GM18867 (cell line): ENCODE measurements around the gene PRMT1.

ENCODE experiments used
- ATAC-seq: cut with Tn5 transposase; IDR thresholded peaks from one replicate; pipeline ENCODE4 v1.9.1; 2021; ENCODE audit warnings: mild to moderate bottlenecking, moderate library complexity; ENCODE audit not compliant: unreplicated experiment

The PRMT1 gene

DNA sequence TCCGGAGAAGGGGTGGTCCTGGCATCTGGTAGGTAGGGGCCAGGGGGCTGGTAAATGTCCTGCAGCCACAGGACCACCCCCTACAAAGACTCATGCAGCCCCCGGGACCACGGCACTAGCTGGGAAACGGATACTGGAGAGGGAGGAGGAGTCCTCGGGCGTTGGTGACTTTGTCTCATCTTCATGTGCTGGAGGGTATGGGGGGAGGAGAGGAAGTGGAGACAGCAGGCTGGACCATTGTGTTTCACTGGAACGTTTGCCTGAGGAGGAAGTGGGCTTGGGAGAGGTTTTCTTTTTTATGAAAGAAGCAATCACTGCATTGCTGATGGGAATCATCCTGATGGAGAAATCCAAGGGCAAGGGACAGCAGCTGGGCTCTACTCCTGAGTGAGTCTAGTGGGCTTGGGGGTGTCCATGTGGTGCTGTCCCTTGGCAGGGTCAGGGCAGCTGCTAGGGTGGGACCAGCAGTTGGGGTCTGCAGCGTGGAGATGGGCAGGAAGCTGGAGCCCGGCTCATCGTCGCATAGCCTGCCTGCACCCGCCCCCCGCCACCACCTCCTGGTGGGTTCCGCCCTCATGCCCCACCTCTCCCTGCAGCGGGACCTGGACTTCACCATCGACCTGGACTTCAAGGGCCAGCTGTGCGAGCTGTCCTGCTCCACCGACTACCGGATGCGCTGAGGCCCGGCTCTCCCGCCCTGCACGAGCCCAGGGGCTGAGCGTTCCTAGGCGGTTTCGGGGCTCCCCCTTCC lies 10.7 kb downstream of the PRMT1 start:
- no peak for ATAC-seq

DNA sequence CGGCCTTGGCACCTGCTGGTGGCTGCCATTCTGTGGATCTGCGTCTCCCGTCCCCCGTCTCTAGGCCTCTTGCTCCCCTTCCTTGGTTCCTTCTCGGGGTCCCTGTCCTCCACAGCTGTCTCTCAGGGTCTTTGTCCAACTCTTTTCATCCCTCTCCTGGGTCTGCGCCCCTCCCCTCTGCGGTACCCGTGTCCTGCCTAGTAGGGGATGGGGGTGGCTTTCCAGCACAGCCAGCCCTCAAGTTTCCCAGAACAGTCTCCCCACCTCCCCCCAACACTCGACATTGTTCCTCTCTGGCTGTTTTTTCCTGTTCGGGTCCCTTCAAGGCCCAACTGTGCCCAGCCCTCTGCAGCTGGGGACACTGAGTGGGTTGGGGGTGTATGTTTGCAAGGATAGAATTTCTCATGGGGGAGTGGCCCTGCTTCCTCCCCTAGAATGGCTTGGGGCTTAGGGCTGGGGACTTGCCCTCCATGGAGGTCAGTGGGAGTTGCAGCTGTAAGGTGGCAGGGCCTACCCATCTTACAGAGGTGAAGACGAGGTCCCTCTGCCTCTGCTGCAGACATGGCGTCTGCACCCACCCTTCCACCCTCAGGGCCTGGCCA lies 11.6 kb downstream of the PRMT1 start:
- ATAC-seq = no peak

DNA sequence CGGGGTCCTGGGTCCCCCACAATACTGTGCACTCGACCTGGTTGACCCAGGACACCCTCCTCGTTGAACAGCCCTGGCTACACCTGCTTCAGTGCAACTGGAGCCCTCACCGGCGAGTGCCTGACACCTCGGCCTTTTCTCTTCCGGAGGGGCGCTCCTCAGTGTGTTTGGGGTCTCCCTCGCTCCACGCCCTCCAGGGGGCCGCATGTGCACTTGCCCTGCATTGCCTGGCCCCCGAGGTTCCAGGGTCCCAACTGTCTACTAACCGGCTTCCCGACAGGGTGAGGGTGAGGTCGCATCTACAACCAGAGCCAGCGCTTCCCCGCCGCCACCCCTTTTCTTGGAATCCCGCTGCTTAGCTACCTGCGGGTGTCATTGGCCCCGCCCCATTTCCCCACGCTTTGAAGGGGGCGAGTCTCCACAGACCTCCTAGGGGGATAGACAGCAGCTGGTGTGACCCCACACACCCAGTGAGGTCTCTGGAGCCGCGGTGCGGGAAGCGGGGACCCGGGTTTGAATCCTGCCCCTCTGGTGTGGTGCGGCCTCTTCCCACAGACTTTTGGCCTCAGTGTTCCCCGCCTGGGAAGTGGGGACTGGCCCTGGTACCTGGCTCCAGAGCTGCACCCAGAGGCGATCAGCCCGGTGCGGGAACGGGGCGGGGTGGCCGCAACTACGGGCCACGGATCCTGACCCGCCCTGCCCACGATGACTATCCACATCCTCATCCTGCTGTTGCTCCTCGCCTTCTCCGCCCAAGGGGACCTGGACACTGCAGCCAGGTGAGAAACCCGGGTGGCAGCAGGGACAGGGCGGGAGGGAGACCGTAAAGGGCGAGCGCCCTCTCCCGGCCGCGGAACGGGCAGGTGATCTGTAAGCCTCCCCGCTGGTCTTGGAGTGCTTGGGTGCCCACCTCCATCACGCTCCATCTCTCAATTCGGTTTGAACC lies 12.3 kb downstream of the PRMT1 start, which contains the start of gene ADM5:
Gene ADM5 (plus strand): TSS at position 462 of the 946 bp plus-strand sequence. CDS start 244 bp downstream, at position 706.
- ATAC-seq = no peak

- no peak for ATAC-seq
These were observed 13.1 kb downstream of the PRMT1 start for GRCh38 chr19:49690079-49690655.

- ATAC-seq = no peak
These were observed 13.7 kb downstream of the PRMT1 start, which contains the start of gene CPT1C for GRCh38 chr19:49690656-49691242. Gene CPT1C (plus strand): TSS chr19:49691116. CDS start chr19:49692253, 1,137 bp downstream.

DNA sequence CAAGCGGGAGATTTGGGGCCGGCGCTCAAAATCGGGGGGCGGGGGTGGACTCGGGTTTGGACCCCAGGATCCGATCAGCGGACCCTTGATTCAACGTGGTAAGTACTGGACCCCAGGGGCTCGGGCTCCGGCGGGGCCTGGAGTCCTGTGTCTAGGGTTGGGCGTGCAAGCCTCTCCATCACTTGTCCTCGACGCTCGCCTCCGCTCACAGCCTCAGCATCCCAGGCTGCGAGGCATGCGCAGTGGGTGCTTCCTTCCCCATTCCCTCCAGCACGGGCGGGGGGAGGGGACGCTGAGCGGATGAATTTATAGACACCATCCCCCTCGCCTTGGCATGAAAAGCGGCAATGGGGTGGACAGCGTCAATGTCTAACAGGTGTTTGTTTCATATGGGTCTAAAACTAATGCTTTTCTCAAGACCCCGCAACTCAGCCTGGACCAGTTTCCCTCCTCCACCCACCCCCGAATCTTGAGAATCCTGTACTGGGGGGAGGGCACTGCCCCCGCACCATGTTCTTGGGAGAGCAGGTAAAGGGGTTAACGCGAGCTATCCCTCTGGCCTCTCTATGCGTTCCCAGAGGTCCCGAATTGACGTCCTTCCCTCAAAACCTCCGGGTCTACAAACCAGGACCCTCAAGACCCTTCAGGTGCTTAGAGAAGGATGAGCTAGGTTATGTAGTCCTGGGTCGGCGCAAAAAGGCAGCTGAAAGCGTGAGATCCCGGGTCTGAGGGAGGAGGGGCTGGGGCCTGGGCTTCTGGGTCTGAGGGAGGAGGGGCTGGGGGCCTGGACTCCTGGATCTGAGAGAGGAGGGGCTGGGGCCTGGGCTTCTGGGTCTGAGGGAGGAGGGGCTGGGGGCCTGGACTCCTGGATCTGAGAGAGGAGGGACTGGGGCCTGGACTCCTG lies 14.4 kb downstream of the PRMT1 start:
- no peak for ATAC-seq

DNA sequence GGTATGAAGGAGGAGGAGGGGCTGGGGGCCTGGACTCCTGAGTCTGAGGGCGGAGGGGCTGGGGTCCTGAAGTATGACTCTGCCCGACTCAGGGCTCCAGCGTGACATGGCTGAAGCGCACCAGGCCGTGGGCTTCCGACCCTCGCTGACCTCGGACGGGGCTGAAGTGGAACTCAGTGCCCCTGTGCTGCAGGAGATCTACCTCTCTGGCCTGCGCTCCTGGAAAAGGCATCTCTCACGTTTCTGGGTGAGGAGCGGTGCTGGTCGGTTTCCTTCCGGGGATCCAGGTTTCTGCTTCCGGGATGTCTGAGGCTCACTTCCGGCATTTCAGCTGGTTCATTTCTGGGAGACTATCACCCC lies 15.1 kb downstream of the PRMT1 start:
- no peak for ATAC-seq

GRCh38 chr19:49696115-49696514 lies 19.0 kb downstream of the PRMT1 start:
- no peak for ATAC-seq

- ATAC-seq = no peak
These were observed 19.8 kb downstream of the PRMT1 start for GRCh38 chr19:49696865-49697264.

DNA sequence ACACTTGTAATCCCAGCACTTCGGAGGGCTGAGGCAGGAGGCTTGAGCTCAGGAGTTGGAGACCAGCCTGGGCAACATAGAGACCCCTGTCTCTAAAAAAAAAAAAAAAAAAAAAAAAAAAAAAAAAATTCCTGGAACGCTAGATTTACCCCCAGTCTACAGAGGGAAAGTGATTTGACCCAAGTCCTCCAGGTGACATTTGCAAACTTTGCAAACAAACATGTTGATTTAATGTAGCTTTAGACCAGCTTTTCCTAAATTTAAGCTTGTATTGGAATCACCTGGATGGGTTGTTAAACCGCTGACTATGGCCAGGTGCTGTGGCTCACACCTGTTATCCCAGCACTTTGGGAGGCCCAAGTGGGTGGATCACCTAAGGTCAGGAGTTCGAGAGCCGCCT lies 22.3 kb downstream of the PRMT1 start:
- no peak for ATAC-seq

DNA sequence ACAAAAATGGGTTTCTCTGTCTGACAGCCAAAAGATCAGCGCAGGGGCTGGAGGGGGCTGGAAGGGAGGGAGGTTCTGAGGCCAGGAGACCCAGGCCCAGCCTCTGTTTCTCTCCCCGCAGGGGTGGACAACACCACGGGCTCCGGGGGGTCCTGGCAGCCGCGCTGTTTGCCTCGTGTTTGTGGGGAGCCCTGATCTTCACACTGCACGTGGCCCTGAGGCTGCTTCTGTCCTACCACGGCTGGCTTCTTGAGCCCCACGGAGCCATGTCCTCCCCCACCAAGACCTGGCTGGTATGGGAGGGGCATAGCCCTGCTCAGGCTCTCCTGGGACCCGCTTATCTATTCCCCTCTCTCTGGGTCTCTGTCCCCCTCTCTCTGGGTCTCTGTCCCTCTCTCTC lies 23.5 kb downstream of the PRMT1 start:
- no peak for ATAC-seq

DNA sequence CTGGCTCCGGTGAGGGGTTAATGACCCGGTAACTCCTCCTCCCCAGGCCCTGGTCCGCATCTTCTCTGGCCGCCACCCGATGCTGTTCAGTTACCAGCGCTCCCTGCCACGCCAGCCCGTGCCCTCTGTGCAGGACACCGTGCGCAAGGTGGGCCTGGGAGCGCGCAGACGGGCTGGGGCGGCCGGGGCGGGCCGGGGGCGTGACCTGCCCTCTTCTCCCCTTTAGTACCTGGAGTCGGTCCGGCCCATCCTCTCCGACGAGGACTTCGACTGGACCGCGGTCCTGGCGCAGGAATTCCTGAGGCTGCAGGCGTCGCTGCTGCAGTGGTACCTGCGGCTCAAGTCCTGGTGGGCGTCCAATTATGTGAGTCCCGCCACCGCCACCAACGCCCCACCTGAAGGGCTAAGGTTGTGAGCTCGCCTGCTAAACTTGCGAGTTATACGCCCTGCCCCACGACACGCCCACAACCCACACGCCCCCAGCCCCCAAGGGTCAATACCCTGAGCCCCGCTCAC lies 24.3 kb downstream of the PRMT1 start:
- ATAC-seq = no peak

DNA sequence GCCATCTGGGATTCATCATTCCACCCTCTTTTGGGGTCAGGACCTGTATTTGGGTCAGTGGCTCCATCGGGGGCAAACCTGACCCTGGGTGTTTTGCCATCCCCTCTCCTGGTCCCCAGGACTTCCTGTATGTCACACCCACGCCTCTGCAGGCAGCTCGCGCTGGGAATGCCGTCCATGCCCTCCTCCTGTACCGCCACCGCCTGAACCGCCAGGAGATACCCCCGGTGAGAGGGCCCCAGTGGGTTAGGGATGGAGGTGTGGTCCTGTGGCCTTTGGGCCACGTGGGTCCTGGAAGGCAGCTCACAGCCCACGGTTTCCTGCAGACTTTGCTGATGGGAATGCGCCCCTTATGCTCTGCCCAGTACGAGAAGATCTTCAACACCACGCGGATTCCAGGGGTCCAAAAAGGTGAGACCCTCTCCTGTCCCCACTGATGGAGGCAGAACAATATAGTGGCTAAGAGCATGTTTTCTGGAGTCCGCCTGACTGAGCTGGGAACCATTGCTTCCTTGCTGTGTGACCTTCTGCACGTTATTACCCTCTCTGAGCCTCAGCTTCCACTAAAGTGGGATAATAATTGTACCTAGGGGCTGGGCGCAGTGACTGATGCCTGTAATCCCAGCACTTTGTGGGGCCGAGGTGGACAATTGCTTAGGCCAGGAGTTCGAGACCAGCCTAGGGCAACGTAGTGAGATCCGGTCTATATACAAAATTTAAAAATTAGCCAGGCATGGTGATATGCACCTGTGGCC lies 28.0 kb downstream of the PRMT1 start:
- ATAC-seq = no peak

- ATAC-seq = no peak
These were observed 28.8 kb downstream of the PRMT1 start for GRCh38 chr19:49705919-49706318.

GRCh38 chr19:49710372-49710951 lies 33.4 kb downstream of the PRMT1 start:
- ATAC-seq = no peak

- no peak for ATAC-seq
These were observed 35.4 kb downstream of the PRMT1 start for GRCh38 chr19:49712397-49712859.

DNA sequence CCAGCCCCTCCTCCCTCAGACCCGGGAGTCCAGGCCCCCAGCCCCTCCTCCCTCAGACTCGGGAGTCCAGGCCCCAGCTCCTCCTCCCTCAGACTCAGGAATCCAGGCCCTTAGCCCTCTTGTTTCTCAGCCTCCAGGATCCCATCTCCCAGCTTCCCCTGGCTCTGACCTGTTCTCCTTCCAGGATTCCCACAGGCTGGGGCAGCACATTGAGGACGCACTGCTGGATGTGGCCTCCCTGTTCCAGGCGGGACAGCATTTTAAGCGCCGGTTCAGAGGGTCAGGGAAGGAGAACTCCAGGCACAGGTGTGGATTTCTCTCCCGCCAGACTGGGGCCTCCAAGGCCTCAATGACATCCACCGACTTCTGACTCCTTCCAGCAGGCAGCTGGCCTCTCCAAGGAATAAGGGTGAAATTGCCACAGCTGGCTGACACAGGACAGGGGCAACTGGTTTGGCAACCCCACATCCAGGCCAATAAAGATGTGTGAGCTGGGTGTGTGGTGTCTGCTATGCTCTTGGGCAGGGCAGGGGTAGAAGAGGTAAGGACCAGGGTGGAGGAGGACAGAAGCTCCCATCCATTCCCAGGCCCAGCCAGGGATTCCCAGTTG lies 36.3 kb downstream of the PRMT1 start:
- no peak for ATAC-seq

- no peak for ATAC-seq
These were observed 39.1 kb downstream of the PRMT1 start for GRCh38 chr19:49716154-49716553.
